GM12801 (cell line): ENCODE data around the gene SMAD7.

Source experiments
- CTCF ChIP-seq: IDR thresholded peaks from one replicate; pipeline ENCODE4 v1.5.1; 2011; ENCODE audit warnings: control low read depth; ENCODE audit not compliant: insufficient read length; ENCODE audit errors: extremely low read depth

SMAD7 gene

GRCh38 chr18:48994926-48995835 is 44.4 kb upstream of the SMAD7 start:
- no peak for TF ChIP-seq CTCF

GRCh38 chr18:48994044-48994651 is 43.4 kb upstream of the SMAD7 start:
- no peak for TF ChIP-seq CTCF

DNA sequence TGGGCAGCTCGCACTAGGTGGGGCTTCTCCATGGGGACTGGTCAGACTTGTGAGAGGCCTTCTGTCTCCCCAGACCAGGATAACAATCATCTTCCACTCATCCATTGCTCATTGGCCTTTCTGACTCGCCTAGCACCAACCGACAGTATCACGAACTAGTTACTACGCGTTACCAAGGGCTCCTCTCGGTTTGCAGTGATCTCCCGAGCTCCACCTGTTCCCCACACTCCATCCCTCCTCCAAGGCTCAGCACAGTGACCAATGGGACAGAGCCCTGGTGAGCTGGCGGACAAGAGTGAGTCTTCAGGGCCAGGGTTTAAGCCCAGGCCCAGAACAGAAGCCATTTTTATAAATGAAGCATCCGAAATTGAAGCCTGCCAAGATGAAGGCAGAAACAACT is 42.8 kb upstream of the SMAD7 start:
- no peak for TF ChIP-seq CTCF

DNA sequence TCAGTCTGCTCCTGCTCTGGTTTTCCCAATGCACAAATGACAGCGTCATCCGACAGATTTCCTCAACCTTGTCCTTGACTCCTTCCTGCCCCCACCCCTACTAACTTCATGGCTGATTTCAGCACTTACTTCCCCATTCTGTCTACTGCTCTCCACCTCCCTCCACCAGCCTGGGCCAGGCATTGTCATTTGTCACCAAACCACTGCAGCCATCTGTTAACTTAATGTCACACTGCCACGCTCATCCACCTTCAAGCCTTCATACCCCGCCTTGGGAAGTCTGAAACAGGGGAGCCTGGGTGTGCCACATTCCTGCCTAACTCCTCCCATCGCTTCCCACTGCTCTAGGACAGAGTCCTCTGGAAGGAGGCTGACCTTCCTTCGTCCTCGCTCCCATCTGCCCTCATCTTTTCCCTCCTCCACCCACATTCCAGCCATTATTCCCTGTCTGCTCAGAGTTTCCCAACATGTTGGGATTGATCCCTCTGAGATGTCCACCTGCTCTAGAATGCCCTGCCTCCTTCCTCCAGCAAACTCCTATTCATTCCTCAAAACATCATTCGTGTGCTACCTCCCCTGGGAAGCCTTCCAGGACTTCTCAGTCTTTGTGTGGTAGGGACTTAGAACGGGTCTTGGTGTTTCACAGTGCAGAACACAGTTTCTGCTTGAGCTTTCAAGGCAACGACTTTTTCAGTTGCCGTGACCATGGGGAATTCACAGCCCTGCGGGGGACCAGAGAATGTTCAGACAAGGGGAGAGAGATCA is 42.2 kb upstream of the SMAD7 start:
- no peak for TF ChIP-seq CTCF

GRCh38 chr18:48992133-48992532 is 41.4 kb upstream of the SMAD7 start:
- no peak for TF ChIP-seq CTCF

GRCh38 chr18:48991676-48992075 is 40.9 kb upstream of the SMAD7 start:
- TF ChIP-seq CTCF: no peak

DNA sequence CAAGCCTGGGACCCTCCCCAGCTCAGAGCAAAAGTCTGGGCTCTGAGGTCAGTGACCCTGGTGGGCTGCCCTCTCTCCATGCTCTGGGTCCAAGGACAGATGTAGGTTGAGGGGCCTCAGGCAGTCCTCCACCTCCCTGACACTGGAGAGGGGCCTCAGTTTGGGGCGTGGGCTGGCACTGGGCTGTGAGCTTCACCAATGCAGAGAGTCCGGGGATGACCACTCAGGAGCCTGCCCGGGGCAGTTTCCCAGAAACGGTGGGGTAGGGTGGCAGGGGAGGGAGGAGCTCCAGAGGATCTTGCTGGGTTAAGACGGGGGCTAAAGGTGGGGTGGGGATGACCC is 40.5 kb upstream of the SMAD7 start:
- TF ChIP-seq CTCF: no peak
